GM12878 (cell line): ENCODE results near the gene RASIP1. TPM values are rescaled to one million over a fixed set of nuclear protein-coding genes. Genes with fewer than 3 reads are reported as not detected.

Source experiments
- ATAC-seq: fragments of 200-7000 bp; cut with Tn5 transposase; 3 replicates; pipeline ENCODE4 v1.9.1; 2020; ENCODE audit warnings: mild to moderate bottlenecking, moderate library complexity
- BruUV-seq: library from RNA; stranded (reverse); fragments of 400-500 nt; replicated peaks from 2 replicates; lab custom pipeline; 2021; lab: Mats Ljungman, UMichigan
- CTCF ChIA-PET: fragments of 300-600 bp; sonication (Branson Sonifier 250); formaldehyde crosslinking; extraction: SDS; loops from one replicate; lab custom pipeline; 2021; ENCODE audit warnings: inconsistent platforms; lab: Yijun Ruan, JAX
- POLR2A ChIA-PET: fragments of 350-600 bp; formaldehyde crosslinking; extraction: SDS; loops from one replicate; lab custom pipeline; 2021; ENCODE audit warnings: inconsistent platforms; lab: Charles Lee
- RAD21 ChIA-PET: fragments of 300-600 bp; sonication (Branson Sonifier 250); formaldehyde crosslinking; loops from one replicate; lab custom pipeline; 2023; ENCODE audit warnings: antibody characterized with exemption; ENCODE audit not compliant: unreplicated experiment; lab: Charles Lee
- SMC1A ChIA-PET: fragments of 300-600 bp; sonication (Branson Sonifier 250); formaldehyde crosslinking; loops from one replicate; lab custom pipeline; 2023; ENCODE audit not compliant: unreplicated experiment, uncharacterized antibody; lab: Charles Lee
- DNase-seq: peaks from one replicate; pipeline ENCODE4 v3.0.0-alpha.2; 2011; ENCODE audit warnings: low read depth, low spot score
- FAIRE-seq: peaks from 3 replicates; lab custom pipeline; 2011; peaks lifted over from hg19 to GRCh38; lab: Jason Lieb, UNC
- H2AFZ ChIP-seq: 2 replicates; pipeline ENCODE4 v1.6.0; 2011; ENCODE audit warnings: low read depth, low read length, control low read depth; ENCODE audit not compliant: control insufficient read depth
- H3K27ac ChIP-seq: 2 replicates; pipeline ENCODE4 v1.5.1; 2011; ENCODE audit warnings: control low read depth; ENCODE audit not compliant: control insufficient read depth, insufficient read depth
- H3K27me3 ChIP-seq, 2 experiments: replicated peaks in 1 of 2; 2 replicates each; pipeline versions ENCODE4 v1.6.0 to v1.6.1; 2011; ENCODE audit warnings: low read length in 1 of 2; ENCODE audit not compliant: control insufficient read depth in 2 of 2, insufficient read depth in 2 of 2
- H3K36me3 ChIP-seq, 2 experiments: 2 replicates each; pipeline ENCODE4 v1.5.1; 2011; ENCODE audit warnings: low read length in 1 of 2; ENCODE audit not compliant: control insufficient read depth in 2 of 2, insufficient read depth in 2 of 2
- H3K4me1 ChIP-seq: 2 replicates; pipeline ENCODE4 v1.6.1; 2011; ENCODE audit warnings: mild to moderate bottlenecking, low read length, moderate library complexity, mixed read lengths; ENCODE audit not compliant: control insufficient read depth, insufficient read depth
- H3K4me2 ChIP-seq: 2 replicates; pipeline ENCODE4 v1.6.0; 2011; ENCODE audit warnings: control low read depth; ENCODE audit not compliant: control insufficient read depth, insufficient read depth
- H3K4me3 ChIP-seq: fragments of 200-600 bp; sonication (generic); 2 replicates; pipeline ENCODE4 v1.5.1; 2016
- H3K79me2 ChIP-seq: 2 replicates; pipeline ENCODE4 v1.6.0; 2011; ENCODE audit warnings: low read length; ENCODE audit not compliant: control insufficient read depth, insufficient read depth
- H3K9ac ChIP-seq: 2 replicates; pipeline ENCODE4 v1.8.0; 2011; ENCODE audit warnings: low read length, control low read depth, mixed read lengths; ENCODE audit not compliant: control insufficient read depth, insufficient read depth
- H3K9me3 ChIP-seq: replicated peaks from 3 replicates; pipeline ENCODE4 v1.5.1; 2011; ENCODE audit warnings: mild to moderate bottlenecking, low read length; ENCODE audit not compliant: control insufficient read depth, insufficient read depth
- H4K20me1 ChIP-seq: 2 replicates; pipeline ENCODE4 v1.6.0; 2011; ENCODE audit not compliant: control insufficient read depth, insufficient read depth
- ASH2L ChIP-seq: fragments of 300-600, 200-600 bp; sonication (generic); IDR thresholded peaks from 2 replicates; pipeline ENCODE4 v1.6.1; 2017; ENCODE audit warnings: low read depth, mild to moderate bottlenecking, borderline replicate concordance
- ATF7 ChIP-seq: fragments of 450-650 bp; IDR thresholded peaks from 2 replicates; pipeline ENCODE4 v1.6.1; 2016; ENCODE audit warnings: low read depth, mild to moderate bottlenecking
- BMI1 ChIP-seq: fragments of 450-650 bp; IDR thresholded peaks from 2 replicates; pipeline ENCODE4 v1.6.1; 2016; ENCODE audit warnings: mild to moderate bottlenecking, moderate library complexity, borderline replicate concordance
- CHD2 ChIP-seq: IDR thresholded peaks from 2 replicates; pipeline ENCODE4 v1.6.1; 2011; ENCODE audit warnings: low read depth, low read length, improper control_type of control experiment, borderline replicate concordance
- HDAC2 ChIP-seq: fragments of 200-600 bp; sonication (generic); IDR thresholded peaks from 2 replicates; pipeline ENCODE4 v1.6.1; 2017
- IRF4 ChIP-seq: IDR thresholded peaks from 2 replicates; pipeline ENCODE4 v1.6.1; 2011; ENCODE audit warnings: low read depth, low read length
- JUND ChIP-seq: IDR thresholded peaks from 2 replicates; pipeline ENCODE4 v1.6.1; 2012; ENCODE audit warnings: low read depth, mild to moderate bottlenecking, low read length, improper control_type of control experiment, moderate library complexity
- MTA3 ChIP-seq: IDR thresholded peaks from 2 replicates; pipeline ENCODE4 v1.6.1; 2012; ENCODE audit warnings: low read length, inconsistent platforms, borderline replicate concordance
- NKRF ChIP-seq: fragments of 450-650 bp; conservative IDR thresholded peaks from 2 replicates; pipeline ENCODE4 v1.6.1; 2017; ENCODE audit warnings: mild to moderate bottlenecking, moderate library complexity
- NR2C1 ChIP-seq: fragments of 450-650 bp; IDR thresholded peaks from 2 replicates; pipeline ENCODE4 v1.6.1; 2017; ENCODE audit warnings: antibody characterized with exemption, mild to moderate bottlenecking, moderate library complexity
- RFX5 ChIP-seq: IDR thresholded peaks from 2 replicates; pipeline ENCODE4 v1.6.1; 2011; ENCODE audit warnings: low read depth, low read length, improper control_type of control experiment
- TCF7 ChIP-seq: IDR thresholded peaks from 2 replicates; pipeline ENCODE4 v1.6.1; 2014; ENCODE audit warnings: antibody characterized with exemption, borderline replicate concordance
- YBX1 ChIP-seq: fragments of 450-650 bp; IDR thresholded peaks from 2 replicates; pipeline ENCODE4 v1.6.1; 2016; ENCODE audit warnings: antibody characterized with exemption
- WGBS: methylation state at CpG from one replicate; pipeline ENCODE4 v1.1.6; 2016; ENCODE audit warnings: low lambda C conversion rate; ENCODE audit not compliant: insufficient replicate concordance, insufficient coverage; ENCODE audit errors: missing lambda C conversion rate; 5-methylcytosine and 5-hydroxymethylcytosine counted together
- in situ Hi-C: fragments of 300-500 bp; cut with MboI; formaldehyde crosslinking; loops from 9 replicates; pipeline ENCODE4 v1.14.3; 2018; ENCODE audit warnings: mixed read lengths
- intact Hi-C: fragments of 100-400 bp; cut with micrococcal nuclease; formaldehyde crosslinking; loops from one replicate; pipeline ENCODE4 v1.14.2; 2022; ENCODE audit not compliant: unreplicated experiment
- polyA plus RNA-seq, 11 experiments: library from polyadenylated mRNA; depleted of rRNA in 4 of 11; unstranded in 6 of 11; stranded (reverse) in 5 of 11; fragments of >200 nt; fragmentation: Nextera tagmentation in 4 of 11; fragmentation: Illumina TruSeq in 1 of 11; extraction: Ambion mirVana in 4 of 11; extraction: Trizol in 1 of 11; gene quantifications; 1 replicate in 1 of 11; 2 replicates in 10 of 11; pipeline versions ENCODE4 v1.2.1 to v1.2.3, GENCODE V29; 2011 to 2016; ENCODE audit warnings: inconsistent platforms in 2 of 11, missing spikeins in 2 of 11, low read depth in 1 of 11
- total RNA-seq, 4 experiments: library from RNA; depleted of rRNA in 3 of 4; stranded (reverse); fragments of >200 nt in 3 of 4; fragmentation: Illumina TruSeq in 1 of 4; extraction: Trizol in 1 of 4; gene quantifications; 2 replicates each; pipeline versions ENCODE4 v1.2.1 to v1.2.3, GENCODE V29; 2013 to 2021
- TF ChIP-seq, protein P1 (sequence below): IDR thresholded peaks from 2 replicates; pipeline ENCODE4 v1.6.1; 2011; ENCODE audit warnings: borderline replicate concordance, low read depth, mild to moderate bottlenecking, moderate library complexity, mixed read lengths, low read length; ENCODE audit not compliant: insufficient read depth; ENCODE audit errors: extremely low read length
- TF ChIP-seq, protein P2 (sequence below): fragments of 450-650 bp; IDR thresholded peaks from 2 replicates; pipeline ENCODE4 v1.6.1; 2017; ENCODE audit warnings: mild to moderate bottlenecking

Gene RASIP1
- total and polyA plus RNA-seq, 10 of the 15 experiments (the other 5 are each of a cell fraction or from before 2014, with no cell fraction given) = 0.08 TPM; not detected in 9

- no peak overlapping the region for H3K4me2 ChIP-seq
- no peaks in the 10 kb centered on the region for H3K79me2 ChIP-seq
- H3K4me1 ChIP-seq = peaks cover 5% of the 10 kb centered on the region; the same call in 1 of the 2 replicates
- no peaks in the 10 kb centered on the region for H4K20me1 ChIP-seq
- no peaks in the 10 kb centered on the region; the same call in 2 of the 3 replicates for H3K9me3 ChIP-seq
- WGBS = 79% methylated on average over 9 of the region's 11 CpGs
- CTCF ChIA-PET = no interaction called here
- in situ Hi-C loops (no loop called here), intact Hi-C loops (no loop called here)
- TF ChIP-seq ASH2L (no peak), NR2C1 (no peak), TCF7 (no peak), RFX5 (no peak), HDAC2 (no peak)
- no peak overlapping the region for H3K9ac ChIP-seq
- no peaks in the 10 kb centered on the region for H3K36me3 ChIP-seq
- SMC1A ChIA-PET = no interaction called here
- no peak for ATAC-seq
- BruUV-seq = no TSS peak
- H3K27me3 ChIP-seq = no peaks in the 10 kb centered on the region
- FAIRE-seq = no peak
- no peak overlapping the region for H3K27ac ChIP-seq
- POLR2A ChIA-PET = no interaction called here
- DNase-seq = no peak
- no peak overlapping the region for H2AFZ ChIP-seq
- no peak overlapping the region for H3K4me3 ChIP-seq
- RAD21 ChIA-PET = no interaction called here
Measured at GRCh38 chr19:48708471-48708870, 31.9 kb downstream of the RASIP1 start.

- no peak for FAIRE-seq
- H4K20me1 ChIP-seq = no peaks in the 10 kb centered on the region
- ChIA-PET CTCF (interaction anchor here (0.7 kb wide), 1 partner anchor 9 kb away, joined by 3 read pairs; no protein-coding TSS in a partner anchor), RAD21 (no interaction called here), POLR2A (no interaction called here), SMC1A (no interaction called here)
- no peaks in the 10 kb centered on the region for H3K9me3 ChIP-seq
- in situ Hi-C loops (no loop called here), intact Hi-C loops (no loop called here)
- H3K4me3 ChIP-seq = no peak overlapping the region
- no peak for ATAC-seq
- no peak overlapping the region for H3K9ac ChIP-seq
- H2AFZ ChIP-seq = no peak overlapping the region
- H3K79me2 ChIP-seq = no peaks in the 10 kb centered on the region
- no peak overlapping the region for H3K4me2 ChIP-seq
- H3K27me3 ChIP-seq = no peaks in the 10 kb centered on the region
- no peak for DNase-seq
- BruUV-seq = no TSS peak
- WGBS = 3% methylated on average over 2 of the region's 2 CpGs
- H3K27ac ChIP-seq = no peak overlapping the region
- no peaks in the 10 kb centered on the region for H3K36me3 ChIP-seq
- no peaks in the 10 kb centered on the region for H3K4me1 ChIP-seq
- no peak for TF ChIP-seq YBX1
- no peak for TF ChIP-seq CHD2
- no peak for TF ChIP-seq ATF7
- TF ChIP-seq JUND = no peak
- TF ChIP-seq, protein P1, sequence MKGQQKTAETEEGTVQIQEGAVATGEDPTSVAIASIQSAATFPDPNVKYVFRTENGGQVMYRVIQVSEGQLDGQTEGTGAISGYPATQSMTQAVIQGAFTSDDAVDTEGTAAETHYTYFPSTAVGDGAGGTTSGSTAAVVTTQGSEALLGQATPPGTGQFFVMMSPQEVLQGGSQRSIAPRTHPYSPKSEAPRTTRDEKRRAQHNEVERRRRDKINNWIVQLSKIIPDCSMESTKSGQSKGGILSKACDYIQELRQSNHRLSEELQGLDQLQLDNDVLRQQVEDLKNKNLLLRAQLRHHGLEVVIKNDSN = no peak
- TF ChIP-seq NKRF = no peak
- no peak for TF ChIP-seq IRF4
- TF ChIP-seq BMI1 = no peak
- no peak for TF ChIP-seq MTA3
- TF ChIP-seq, protein P2, sequence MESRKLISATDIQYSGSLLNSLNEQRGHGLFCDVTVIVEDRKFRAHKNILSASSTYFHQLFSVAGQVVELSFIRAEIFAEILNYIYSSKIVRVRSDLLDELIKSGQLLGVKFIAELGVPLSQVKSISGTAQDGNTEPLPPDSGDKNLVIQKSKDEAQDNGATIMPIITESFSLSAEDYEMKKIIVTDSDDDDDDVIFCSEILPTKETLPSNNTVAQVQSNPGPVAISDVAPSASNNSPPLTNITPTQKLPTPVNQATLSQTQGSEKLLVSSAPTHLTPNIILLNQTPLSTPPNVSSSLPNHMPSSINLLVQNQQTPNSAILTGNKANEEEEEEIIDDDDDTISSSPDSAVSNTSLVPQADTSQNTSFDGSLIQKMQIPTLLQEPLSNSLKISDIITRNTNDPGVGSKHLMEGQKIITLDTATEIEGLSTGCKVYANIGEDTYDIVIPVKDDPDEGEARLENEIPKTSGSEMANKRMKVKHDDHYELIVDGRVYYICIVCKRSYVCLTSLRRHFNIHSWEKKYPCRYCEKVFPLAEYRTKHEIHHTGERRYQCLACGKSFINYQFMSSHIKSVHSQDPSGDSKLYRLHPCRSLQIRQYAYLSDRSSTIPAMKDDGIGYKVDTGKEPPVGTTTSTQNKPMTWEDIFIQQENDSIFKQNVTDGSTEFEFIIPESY = no peak
Measured at GRCh38 chr19:48705431-48705830, 35.0 kb downstream of the RASIP1 start.
